Brain microvascular endothelial cell (primary cell): ENCODE measurements around the gene RAC3.
A peak's percentile ranks its signal among the peaks of the same experiment; 100 is the strongest.

Source experiments
- DNase-seq: peaks from one replicate; pipeline ENCODE4 v3.0.0-alpha.2; 2020
- H3K27ac ChIP-seq: fragments of 250-450 bp; sonication (Bioruptor Pico); 2 replicates; pipeline ENCODE4 v1.5.1; 2020; ENCODE audit warnings: mild to moderate bottlenecking, moderate library complexity
- H3K27me3 ChIP-seq: fragments of 250-450 bp; sonication (Bioruptor Pico); replicated peaks from 2 replicates; pipeline ENCODE4 v1.5.1; 2020; ENCODE audit warnings: mild to moderate bottlenecking
- H3K36me3 ChIP-seq: fragments of 250-450 bp; sonication (Bioruptor Pico); replicated peaks from 2 replicates; pipeline ENCODE4 v1.5.1; 2020; ENCODE audit warnings: mild to moderate bottlenecking
- H3K4me3 ChIP-seq: 2 replicates; pipeline ENCODE4 v1.5.1; 2011; ENCODE audit warnings: low read depth, mild to moderate bottlenecking, control low read depth, low read length, moderate library complexity
- in situ Hi-C: cut with HindIII; loops from 2 replicates; pipeline ENCODE4 v1.10.0; 2017; ENCODE audit warnings: low sequenced_read_pairs, low pct_ligation_motif_present
- TF ChIP-seq, protein P1 (sequence below): IDR thresholded peaks from 2 replicates; pipeline ENCODE4 v1.5.1; 2011; ENCODE audit warnings: low read depth, mild to moderate bottlenecking, moderate library complexity, low read length, control low read depth, inconsistent platforms; ENCODE audit errors: missing control alignments

RAC3 gene

DNA sequence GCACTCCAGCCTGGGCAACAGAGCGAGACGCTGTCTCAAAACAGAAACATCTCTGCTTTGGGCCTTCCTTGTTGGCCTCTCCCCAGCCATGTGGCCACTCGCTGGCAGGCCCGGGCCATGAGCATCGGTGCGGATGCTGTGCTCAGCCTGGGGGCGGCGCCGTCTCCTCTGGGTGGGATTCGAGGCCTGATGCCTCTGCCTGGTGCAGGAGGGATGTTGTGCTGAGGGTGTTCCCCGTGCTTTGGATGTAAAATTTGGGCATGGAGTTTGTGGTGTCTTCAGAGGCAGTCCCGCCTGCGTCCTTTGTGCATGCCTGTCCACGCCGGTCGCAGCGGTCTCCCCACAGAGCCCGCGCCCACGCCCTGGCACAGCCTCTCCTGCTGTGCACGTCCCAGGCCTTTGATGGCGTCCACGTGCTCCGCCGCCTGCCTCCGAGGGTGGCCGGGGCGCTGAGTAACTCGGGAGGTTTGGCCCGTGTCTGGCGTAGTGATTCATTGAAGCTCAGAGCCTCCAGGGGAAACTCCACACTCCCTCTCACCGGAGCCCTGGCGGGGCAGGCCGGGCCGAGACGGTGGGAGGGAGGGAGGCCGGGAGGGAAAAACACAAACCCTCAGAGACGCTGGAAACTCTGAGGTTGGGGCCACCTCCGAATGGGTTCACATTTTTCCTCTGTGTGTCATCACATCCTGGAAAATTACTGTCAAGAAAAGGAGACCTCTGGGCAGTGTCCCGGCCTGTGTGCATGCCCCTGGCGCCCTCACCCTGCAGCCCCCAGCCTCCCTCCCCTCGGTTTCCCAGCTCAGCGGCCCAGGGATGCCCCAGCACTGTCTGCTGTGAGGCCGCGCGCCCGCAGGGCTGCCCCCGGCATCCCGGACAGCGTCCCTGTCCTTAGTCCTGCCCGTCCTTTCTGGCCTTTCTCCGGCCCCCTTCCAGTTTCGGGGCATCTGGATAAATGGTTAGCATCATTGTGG, 27.8 kb upstream of the RAC3 start:
- in situ Hi-C loops, result no loop called here
- Histone ChIP-seq H3K27me3 (no peaks in the 10 kb centered on the region), H3K36me3 (no peaks in the 10 kb centered on the region), H3K27ac (peak overlapping the region; percentile 20), H3K4me3 (no peak overlapping the region)
- TF ChIP-seq, protein P1, sequence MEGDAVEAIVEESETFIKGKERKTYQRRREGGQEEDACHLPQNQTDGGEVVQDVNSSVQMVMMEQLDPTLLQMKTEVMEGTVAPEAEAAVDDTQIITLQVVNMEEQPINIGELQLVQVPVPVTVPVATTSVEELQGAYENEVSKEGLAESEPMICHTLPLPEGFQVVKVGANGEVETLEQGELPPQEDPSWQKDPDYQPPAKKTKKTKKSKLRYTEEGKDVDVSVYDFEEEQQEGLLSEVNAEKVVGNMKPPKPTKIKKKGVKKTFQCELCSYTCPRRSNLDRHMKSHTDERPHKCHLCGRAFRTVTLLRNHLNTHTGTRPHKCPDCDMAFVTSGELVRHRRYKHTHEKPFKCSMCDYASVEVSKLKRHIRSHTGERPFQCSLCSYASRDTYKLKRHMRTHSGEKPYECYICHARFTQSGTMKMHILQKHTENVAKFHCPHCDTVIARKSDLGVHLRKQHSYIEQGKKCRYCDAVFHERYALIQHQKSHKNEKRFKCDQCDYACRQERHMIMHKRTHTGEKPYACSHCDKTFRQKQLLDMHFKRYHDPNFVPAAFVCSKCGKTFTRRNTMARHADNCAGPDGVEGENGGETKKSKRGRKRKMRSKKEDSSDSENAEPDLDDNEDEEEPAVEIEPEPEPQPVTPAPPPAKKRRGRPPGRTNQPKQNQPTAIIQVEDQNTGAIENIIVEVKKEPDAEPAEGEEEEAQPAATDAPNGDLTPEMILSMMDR, result no peak
- DNase-seq, result peak; percentile 93

GRCh38 chr17:82004517-82005455, 26.7 kb upstream of the RAC3 start:
- no peaks in the 10 kb centered on the region for H3K27me3 ChIP-seq
- no peaks in the 10 kb centered on the region for H3K36me3 ChIP-seq
- no peak overlapping the region for H3K4me3 ChIP-seq
- DNase-seq, result no peak
- TF ChIP-seq, protein P1, result no peak
- H3K27ac ChIP-seq, result no peak overlapping the region
- in situ Hi-C loops, result no loop called here

DNA sequence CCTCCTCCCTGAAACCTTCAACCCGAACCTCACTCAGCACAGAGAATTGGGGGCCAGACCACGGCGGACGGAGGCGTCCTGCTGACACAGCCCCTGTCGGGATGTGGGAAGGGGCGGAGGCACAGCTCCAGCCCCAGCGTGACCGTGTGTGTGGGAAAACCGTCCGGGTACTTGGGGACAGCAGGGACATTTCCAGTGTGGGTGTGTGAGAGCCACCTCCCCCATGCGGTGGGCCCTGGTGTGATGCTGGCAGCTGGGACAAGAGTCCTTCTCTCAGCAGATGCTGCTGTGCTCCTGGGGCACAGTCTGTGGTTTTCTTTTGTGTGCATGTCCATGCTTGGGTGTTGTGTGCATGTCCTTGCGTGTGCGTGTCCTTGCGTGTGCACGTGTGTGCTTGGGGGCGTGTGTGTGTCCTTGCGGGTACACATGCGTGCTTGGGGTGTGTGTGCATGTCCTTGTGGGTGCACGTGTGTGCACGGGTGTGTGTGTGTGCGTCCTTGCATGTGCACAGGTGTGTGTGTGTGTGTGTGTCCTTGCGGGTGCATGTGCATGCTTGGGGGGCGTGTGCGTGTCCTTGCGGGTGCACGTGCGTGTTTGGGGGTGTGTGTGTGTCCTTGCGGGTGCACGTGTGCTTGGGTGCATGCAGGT, 25.7 kb upstream of the RAC3 start:
- H3K36me3 ChIP-seq, result no peaks in the 10 kb centered on the region
- no peak overlapping the region for H3K27ac ChIP-seq
- H3K27me3 ChIP-seq, result no peaks in the 10 kb centered on the region
- TF ChIP-seq, protein P1, result no peak
- in situ Hi-C loops, result no loop called here
- no peak overlapping the region for H3K4me3 ChIP-seq
- no peak for DNase-seq

- no peak overlapping the region for H3K27ac ChIP-seq
- in situ Hi-C loops, result no loop called here
- H3K36me3 ChIP-seq, result no peaks in the 10 kb centered on the region
- TF ChIP-seq, protein P1, result no peak
- no peak overlapping the region for H3K4me3 ChIP-seq
- no peaks in the 10 kb centered on the region for H3K27me3 ChIP-seq
- no peak for DNase-seq
Measured at GRCh38 chr17:82006468-82007227, 24.8 kb upstream of the RAC3 start.

DNA sequence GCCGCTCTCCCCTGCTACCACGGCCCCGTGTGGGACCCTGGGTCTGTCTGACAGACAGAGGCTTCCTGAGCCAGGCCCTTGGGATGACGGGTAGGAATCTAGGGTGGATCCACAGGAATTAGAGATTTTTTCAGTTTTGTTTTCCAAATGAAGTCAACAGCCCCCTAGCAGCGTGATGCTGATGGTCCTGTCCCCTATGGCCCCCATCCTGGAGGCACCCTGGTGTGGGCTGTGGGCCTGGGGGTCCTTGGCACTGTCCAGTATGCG, 24.3 kb upstream of the RAC3 start:
- Histone ChIP-seq H3K27me3 (no peaks in the 10 kb centered on the region), H3K27ac (no peak overlapping the region), H3K4me3 (no peak overlapping the region), H3K36me3 (no peaks in the 10 kb centered on the region)
- TF ChIP-seq, protein P1, result no peak
- in situ Hi-C loops, result no loop called here
- no peak for DNase-seq
